Omental fat pad (tissue), 4 donors: ENCODE results near the gene KDM4C. TPM values are rescaled to one million over a fixed set of nuclear protein-coding genes. Genes with fewer than 3 reads are reported as not detected.
"Not testable (repeated sequence)": the region's sequence is repeated elsewhere in the genome, so short reads cannot be mapped to it uniquely, and the experiment has no call there.

Experiments used
- ATAC-seq: fragments of 150-250 bp; one replicate; pipeline ENCODE4 v1.9.1; 2016; ENCODE audit warnings: mild to moderate bottlenecking, moderate library complexity; ENCODE audit not compliant: low FRiP score
- DNase-seq: peaks from one replicate; pipeline ENCODE4 v3.0.0-alpha.2; 2019; ENCODE audit warnings: low spot score
- CTCF ChIP-seq, 3 donors: fragments of 450-650 bp; IDR thresholded peaks; one replicate each; pipeline ENCODE4 v1.5.1; 2016 to 2017; ENCODE audit warnings: antibody characterized with exemption in 3 of 3, mild to moderate bottlenecking in 3 of 3, moderate library complexity in 2 of 3
- total RNA-seq, 4 donors: library from RNA; depleted of rRNA; stranded (reverse); fragments of >200 nt; gene quantifications; one replicate each; pipeline ENCODE4 v1.1.0, GENCODE V29; 2016

Gene KDM4C
- total RNA-seq, 4 donors from 2014 or later: 24.9 to 37.0 (median 32.0) TPM

GRCh38 chr9:7011395-7012067, 253.8 kb downstream of the KDM4C start:
- DNase-seq (no peak), ATAC-seq (no peak)
- no peak for TF ChIP-seq CTCF (IDR thresholded peaks at IDR 0.05)

- no peak for TF ChIP-seq CTCF (IDR thresholded peaks at IDR 0.05)
- DNase-seq (no peak), ATAC-seq (no peak)
Observed at GRCh38 chr9:7027996-7028395, 270.2 kb downstream of the KDM4C start.

GRCh38 chr9:7028591-7028990, 270.8 kb downstream of the KDM4C start:
- no peak for ATAC-seq
- DNase-seq: no peak
- TF ChIP-seq CTCF (IDR thresholded peaks at IDR 0.05): no peak

GRCh38 chr9:7030943-7031342, 273.2 kb downstream of the KDM4C start:
- not testable (repeated sequence) for ATAC-seq, DNase-seq

GRCh38 chr9:7033076-7034045, 275.6 kb downstream of the KDM4C start:
- DNase-seq (no peak), ATAC-seq (no peak)
- TF ChIP-seq CTCF (IDR thresholded peaks at IDR 0.05): no peak

- no peak for DNase-seq
- no peak for ATAC-seq
- TF ChIP-seq CTCF (IDR thresholded peaks at IDR 0.05): no peak
Observed at GRCh38 chr9:7037176-7037575, 279.4 kb downstream of the KDM4C start.

GRCh38 chr9:7042124-7042523, 284.4 kb downstream of the KDM4C start:
- ATAC-seq (no peak), DNase-seq (no peak)
- TF ChIP-seq CTCF (IDR thresholded peaks at IDR 0.05): no peak
